Omental fat pad (tissue), 4 donors: ENCODE measurements around the gene TAS2R38. TPM values are rescaled to one million over a fixed set of nuclear protein-coding genes. Genes with fewer than 3 reads are reported as not detected.

Experiments used
- ATAC-seq: fragments of 150-250 bp; one replicate; pipeline ENCODE4 v1.9.1; 2016; ENCODE audit warnings: mild to moderate bottlenecking, moderate library complexity; ENCODE audit not compliant: low FRiP score
- DNase-seq: peaks from one replicate; pipeline ENCODE4 v3.0.0-alpha.2; 2019; ENCODE audit warnings: low spot score
- total RNA-seq, 4 donors: library from RNA; depleted of rRNA; stranded (reverse); fragments of >200 nt; gene quantifications; one replicate each; pipeline ENCODE4 v1.1.0, GENCODE V29; 2016
- TF ChIP-seq, protein P1 (sequence below), 3 donors: fragments of 450-650 bp; IDR thresholded peaks; one replicate each; pipeline ENCODE4 v1.5.1; 2016 to 2017; ENCODE audit warnings: antibody characterized with exemption in 3 of 3, mild to moderate bottlenecking in 3 of 3, moderate library complexity in 2 of 3

TAS2R38 gene
- total RNA-seq, 4 donors from 2014 or later = not detected

DNA sequence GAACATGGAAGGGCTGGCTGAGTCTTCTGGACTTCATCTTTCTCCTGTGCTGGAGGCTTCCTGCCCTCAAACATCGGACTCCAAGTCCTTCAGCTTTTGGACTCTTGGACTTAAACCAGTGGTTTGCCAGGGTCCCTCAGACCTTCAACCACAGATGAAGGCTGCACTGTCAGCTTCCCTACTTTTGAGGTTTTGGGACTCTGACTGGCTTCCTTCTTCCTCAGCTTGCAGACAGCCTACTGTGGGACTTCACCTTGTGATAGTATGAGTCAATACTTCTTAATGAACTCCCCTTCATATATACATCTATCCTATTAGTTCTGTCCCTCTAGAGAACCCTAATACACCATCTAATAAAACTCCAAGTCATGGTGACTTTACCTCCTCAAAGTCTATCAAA is 22.8 kb downstream of the TAS2R38 start:
- TF ChIP-seq, protein P1, sequence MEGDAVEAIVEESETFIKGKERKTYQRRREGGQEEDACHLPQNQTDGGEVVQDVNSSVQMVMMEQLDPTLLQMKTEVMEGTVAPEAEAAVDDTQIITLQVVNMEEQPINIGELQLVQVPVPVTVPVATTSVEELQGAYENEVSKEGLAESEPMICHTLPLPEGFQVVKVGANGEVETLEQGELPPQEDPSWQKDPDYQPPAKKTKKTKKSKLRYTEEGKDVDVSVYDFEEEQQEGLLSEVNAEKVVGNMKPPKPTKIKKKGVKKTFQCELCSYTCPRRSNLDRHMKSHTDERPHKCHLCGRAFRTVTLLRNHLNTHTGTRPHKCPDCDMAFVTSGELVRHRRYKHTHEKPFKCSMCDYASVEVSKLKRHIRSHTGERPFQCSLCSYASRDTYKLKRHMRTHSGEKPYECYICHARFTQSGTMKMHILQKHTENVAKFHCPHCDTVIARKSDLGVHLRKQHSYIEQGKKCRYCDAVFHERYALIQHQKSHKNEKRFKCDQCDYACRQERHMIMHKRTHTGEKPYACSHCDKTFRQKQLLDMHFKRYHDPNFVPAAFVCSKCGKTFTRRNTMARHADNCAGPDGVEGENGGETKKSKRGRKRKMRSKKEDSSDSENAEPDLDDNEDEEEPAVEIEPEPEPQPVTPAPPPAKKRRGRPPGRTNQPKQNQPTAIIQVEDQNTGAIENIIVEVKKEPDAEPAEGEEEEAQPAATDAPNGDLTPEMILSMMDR (IDR thresholded peaks at IDR 0.05) = no peak
- DNase-seq (no peak), ATAC-seq (no peak)

DNA sequence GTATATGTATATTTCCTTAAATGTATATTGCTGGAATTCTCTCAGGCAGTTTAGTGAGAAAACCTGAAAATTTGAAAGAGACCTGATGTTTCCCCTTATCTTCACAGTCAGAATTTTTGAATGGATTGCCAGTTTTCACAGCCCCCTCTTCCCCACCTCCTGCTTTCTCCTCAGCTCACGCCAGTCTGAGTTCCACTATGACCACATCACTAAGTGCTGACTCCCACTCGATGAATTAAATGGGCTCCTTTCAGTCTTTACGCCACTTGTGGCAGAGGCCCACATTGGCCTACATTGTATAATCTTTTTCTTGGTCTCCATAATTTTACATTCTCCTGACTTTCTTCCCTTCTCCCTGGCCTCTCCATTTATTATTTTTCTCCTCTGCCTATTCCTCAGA is 23.7 kb downstream of the TAS2R38 start:
- no peak for ATAC-seq

DNA sequence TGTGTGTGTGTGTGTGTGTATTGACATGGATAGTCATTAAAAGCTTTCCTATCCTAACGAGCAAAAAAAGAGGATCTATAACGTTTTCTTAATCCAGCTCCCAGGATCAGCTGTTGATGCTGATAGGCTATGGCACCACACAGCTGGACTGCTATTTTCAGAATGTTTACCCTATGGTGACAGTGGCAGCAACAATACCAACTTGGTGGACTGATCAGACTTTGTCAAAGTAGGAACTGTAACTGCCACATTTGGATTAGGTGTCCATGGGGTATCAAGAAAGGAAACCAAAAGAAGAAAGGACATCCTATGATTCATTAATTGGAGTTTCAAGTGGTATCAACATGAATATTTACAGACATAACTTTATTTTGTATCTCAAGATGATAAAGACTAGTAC is 24.1 kb downstream of the TAS2R38 start:
- TF ChIP-seq, protein P1 (IDR thresholded peaks at IDR 0.05) = no peak
- no peak for DNase-seq
- ATAC-seq = no peak

More for the DNA sequence above, 23.7 kb downstream of the TAS2R38 start:
- TF ChIP-seq, protein P1 (IDR thresholded peaks at IDR 0.05) = no peak
- DNase-seq = no peak

DNA sequence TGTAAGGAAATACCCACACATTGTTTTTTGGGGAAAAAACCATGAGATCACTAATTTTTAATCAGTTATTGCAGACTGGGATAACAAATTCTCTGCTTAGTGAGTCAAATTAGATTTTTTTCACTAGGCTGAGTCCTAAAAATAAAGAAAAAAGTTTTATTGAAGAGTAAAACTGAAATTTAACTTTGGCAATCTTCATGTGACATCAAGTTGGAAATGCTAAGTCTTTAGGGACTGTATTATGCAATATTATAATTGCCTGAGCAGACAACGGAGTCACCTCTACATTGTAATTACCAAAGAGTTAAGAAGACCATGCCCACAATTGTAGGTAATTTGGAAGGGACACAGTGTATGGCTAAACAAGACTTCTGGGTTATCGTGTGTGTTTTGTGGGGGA is 24.6 kb downstream of the TAS2R38 start:
- no peak for DNase-seq
- no peak for ATAC-seq
- TF ChIP-seq, protein P1 (IDR thresholded peaks at IDR 0.05) = no peak

DNA sequence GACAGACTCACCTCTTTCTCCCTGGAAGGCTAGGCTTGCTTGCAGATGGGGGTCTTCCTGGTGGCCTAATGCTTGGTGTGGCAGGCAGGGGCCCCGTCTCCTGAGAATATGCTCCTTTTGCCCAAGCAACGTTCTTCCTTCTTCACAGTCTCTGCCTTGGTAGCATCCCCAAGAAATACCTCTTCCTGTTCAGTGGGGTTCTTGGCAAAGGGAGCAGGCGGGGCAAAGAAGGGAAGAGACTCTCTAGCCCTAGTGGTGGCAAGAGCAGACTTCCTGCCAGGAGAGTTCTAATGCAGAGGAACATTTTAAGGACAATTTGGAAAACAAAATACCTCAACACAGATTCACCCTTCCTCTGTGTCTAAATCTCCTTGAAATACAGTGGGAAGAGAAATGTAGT is 26.8 kb downstream of the TAS2R38 start, which contains the start of gene CLEC5A:
Gene CLEC5A (minus strand): TSS at position 179 of the 400 bp plus-strand sequence. CDS start 682 bp downstream, outside the sequence.
- ATAC-seq = no peak

DNA sequence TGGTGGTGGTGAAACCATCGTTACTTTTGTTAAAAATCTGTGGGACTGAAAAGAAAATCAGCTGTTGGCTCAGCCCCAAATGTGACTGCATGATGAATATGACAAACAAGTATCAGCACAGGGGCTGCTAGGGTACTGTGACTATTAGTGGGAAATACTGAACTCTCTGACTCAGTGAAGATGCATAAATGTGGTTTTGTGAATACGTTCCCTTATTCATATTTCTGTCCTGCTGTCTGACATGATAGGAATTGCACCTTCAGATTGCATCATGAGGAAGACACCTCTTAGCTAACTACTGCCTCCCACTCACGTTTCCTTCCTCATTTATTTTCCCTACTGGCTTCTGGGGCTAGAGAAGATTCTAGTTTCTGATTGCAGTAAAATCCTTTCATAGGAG is 28.2 kb downstream of the TAS2R38 start:
- ATAC-seq = no peak
- no peak for DNase-seq

More for the DNA sequence above, 26.8 kb downstream of the TAS2R38 start, which contains the start of gene CLEC5A:
- no peak for DNase-seq
- TF ChIP-seq, protein P1 (IDR thresholded peaks at IDR 0.05) = no peak

DNA sequence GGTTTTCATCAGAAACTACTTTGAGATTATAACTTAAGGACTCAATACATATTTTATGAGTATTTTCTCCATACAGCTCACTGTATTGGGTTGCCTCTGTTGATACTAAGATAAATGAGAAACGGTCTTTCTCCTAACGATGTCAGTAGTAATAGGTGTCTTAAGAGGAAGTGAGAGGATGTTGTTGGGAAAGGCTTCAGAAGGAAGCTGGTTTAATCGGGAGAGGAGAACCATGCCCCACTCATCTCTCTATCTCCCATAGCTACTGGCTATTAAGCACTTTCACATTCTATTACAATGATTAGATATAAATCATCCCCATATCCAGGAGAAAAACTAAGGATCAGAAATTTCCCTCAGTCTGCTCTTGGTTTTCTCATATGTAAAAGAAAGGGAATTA is 28.8 kb downstream of the TAS2R38 start:
- ATAC-seq (no peak), DNase-seq (no peak)
- TF ChIP-seq, protein P1 (IDR thresholded peaks at IDR 0.05) = no peak

More for the DNA sequence above, 28.2 kb downstream of the TAS2R38 start:
- TF ChIP-seq, protein P1 (IDR thresholded peaks at IDR 0.05) = no peak
